ENCODE measurements around the gene BCL10. TPM values are rescaled to one million over a fixed set of nuclear protein-coding genes. Genes with fewer than 3 reads are reported as not detected.

Gene BCL10
- total RNA-seq, 2 donors from 2014 or later, result 80.7 to 167 TPM

GRCh38 chr1:85320371-85321131 lies 44.1 kb upstream of the BCL10 start:
- no peak overlapping the region for H3K9ac ChIP-seq (ENCODE audit: low read depth in 2 of 2, low read length in 2 of 2)
- no peaks in the 10 kb centered on the region for H3K27me3 ChIP-seq
- H3K27ac ChIP-seq, result no peak overlapping the region
- no peak overlapping the region for H3K4me3 ChIP-seq
- TF ChIP-seq, protein P1, sequence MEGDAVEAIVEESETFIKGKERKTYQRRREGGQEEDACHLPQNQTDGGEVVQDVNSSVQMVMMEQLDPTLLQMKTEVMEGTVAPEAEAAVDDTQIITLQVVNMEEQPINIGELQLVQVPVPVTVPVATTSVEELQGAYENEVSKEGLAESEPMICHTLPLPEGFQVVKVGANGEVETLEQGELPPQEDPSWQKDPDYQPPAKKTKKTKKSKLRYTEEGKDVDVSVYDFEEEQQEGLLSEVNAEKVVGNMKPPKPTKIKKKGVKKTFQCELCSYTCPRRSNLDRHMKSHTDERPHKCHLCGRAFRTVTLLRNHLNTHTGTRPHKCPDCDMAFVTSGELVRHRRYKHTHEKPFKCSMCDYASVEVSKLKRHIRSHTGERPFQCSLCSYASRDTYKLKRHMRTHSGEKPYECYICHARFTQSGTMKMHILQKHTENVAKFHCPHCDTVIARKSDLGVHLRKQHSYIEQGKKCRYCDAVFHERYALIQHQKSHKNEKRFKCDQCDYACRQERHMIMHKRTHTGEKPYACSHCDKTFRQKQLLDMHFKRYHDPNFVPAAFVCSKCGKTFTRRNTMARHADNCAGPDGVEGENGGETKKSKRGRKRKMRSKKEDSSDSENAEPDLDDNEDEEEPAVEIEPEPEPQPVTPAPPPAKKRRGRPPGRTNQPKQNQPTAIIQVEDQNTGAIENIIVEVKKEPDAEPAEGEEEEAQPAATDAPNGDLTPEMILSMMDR (IDR thresholded peaks at IDR 0.05), result no peak
- no peak for DNase-seq
- no peaks in the 10 kb centered on the region for H3K36me3 ChIP-seq
- no peaks in the 10 kb centered on the region for H3K4me1 ChIP-seq
- no peaks in the 10 kb centered on the region for H3K9me3 ChIP-seq
- intact Hi-C loops (cut with DNase I), result no loop called here

GRCh38 chr1:85319931-85320330 lies 43.5 kb upstream of the BCL10 start:
- no peaks in the 10 kb centered on the region for H3K36me3 ChIP-seq
- DNase-seq, result no peak
- TF ChIP-seq, protein P1 (IDR thresholded peaks at IDR 0.05), result no peak
- no peaks in the 10 kb centered on the region for H3K27me3 ChIP-seq
- no peaks in the 10 kb centered on the region for H3K9me3 ChIP-seq
- intact Hi-C loops (cut with DNase I), result no loop called here
- no peak overlapping the region for H3K9ac ChIP-seq (ENCODE audit: low read depth in 2 of 2, low read length in 2 of 2)
- H3K4me1 ChIP-seq, result no peaks in the 10 kb centered on the region
- H3K27ac ChIP-seq, result no peak overlapping the region
- no peak overlapping the region for H3K4me3 ChIP-seq

DNA sequence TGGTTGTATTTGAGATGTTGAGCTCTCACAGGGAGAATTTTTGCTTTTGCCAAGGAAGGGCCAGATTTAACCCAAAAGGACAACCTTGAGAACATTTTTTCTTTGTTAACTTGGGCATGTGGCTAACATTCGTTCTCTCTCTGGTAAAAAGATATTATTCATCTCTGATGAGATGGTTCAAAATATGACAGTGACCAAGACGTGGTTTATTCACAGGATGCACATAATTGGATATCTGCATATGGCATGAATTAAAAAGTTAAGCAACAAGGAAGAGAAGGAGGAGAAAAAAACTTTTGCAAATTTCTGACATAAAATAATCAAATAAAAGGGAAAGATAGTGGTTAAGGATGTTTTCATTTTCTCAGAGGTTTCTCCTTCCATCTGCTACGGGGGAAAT lies 43.1 kb upstream of the BCL10 start:
- Histone ChIP-seq H3K4me3 (no peak overlapping the region), H3K27me3 (no peaks in the 10 kb centered on the region), H3K4me1 (no peaks in the 10 kb centered on the region), H3K9ac (ENCODE audit: low read depth in 2 of 2, low read length in 2 of 2) (no peak overlapping the region), H3K36me3 (no peaks in the 10 kb centered on the region), H3K27ac (no peak overlapping the region), H3K9me3 (no peaks in the 10 kb centered on the region)
- TF ChIP-seq, protein P1 (IDR thresholded peaks at IDR 0.05), result no peak
- intact Hi-C loops (cut with DNase I), result no loop called here
- no peak for DNase-seq

- no peak overlapping the region for H3K27ac ChIP-seq
- intact Hi-C loops (cut with DNase I), result no loop called here
Observed at GRCh38 chr1:85318217-85318616, 41.8 kb upstream of the BCL10 start.

DNA sequence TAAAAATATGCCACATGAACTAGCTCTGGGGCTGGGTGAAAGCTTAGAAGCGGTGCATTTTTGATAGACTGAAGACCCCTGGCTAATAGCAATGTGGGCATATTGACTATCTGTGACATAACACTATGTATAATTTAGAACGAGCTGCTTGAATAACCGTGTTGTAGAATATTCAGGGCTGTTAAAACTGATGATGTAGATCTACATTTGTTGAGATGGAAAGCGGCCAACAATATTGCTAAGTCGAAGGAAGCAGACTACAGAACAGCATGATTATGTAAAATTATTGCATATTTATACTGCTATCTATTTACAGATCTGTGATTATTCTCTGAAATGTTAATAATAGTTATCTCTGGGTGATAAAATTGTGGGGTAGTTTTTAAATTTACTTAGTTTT lies 41.1 kb upstream of the BCL10 start:
- H3K9ac ChIP-seq (ENCODE audit: low read depth in 2 of 2, low read length in 2 of 2), result no peak overlapping the region
- no peaks in the 10 kb centered on the region for H3K4me1 ChIP-seq
- H3K4me3 ChIP-seq, result no peak overlapping the region
- TF ChIP-seq, protein P1 (IDR thresholded peaks at IDR 0.05), result no peak
- intact Hi-C loops (cut with DNase I), result no loop called here
- no peaks in the 10 kb centered on the region for H3K9me3 ChIP-seq
- no peak overlapping the region for H3K27ac ChIP-seq
- no peaks in the 10 kb centered on the region for H3K36me3 ChIP-seq
- no peak for DNase-seq
- no peaks in the 10 kb centered on the region for H3K27me3 ChIP-seq

More at GRCh38 chr1:85318217-85318616, 41.8 kb upstream of the BCL10 start:
- H3K36me3 ChIP-seq, result no peaks in the 10 kb centered on the region
- TF ChIP-seq, protein P1 (IDR thresholded peaks at IDR 0.05), result no peak
- H3K9ac ChIP-seq (ENCODE audit: low read depth in 2 of 2, low read length in 2 of 2), result no peak overlapping the region
- H3K9me3 ChIP-seq, result no peaks in the 10 kb centered on the region
- DNase-seq, result no peak
- no peaks in the 10 kb centered on the region for H3K4me1 ChIP-seq
- H3K27me3 ChIP-seq, result no peaks in the 10 kb centered on the region
- H3K4me3 ChIP-seq, result no peak overlapping the region

Measured in colonic mucosa (tissue), 4 donors.